Coronary artery (tissue), 2 donors: ENCODE measurements around the gene TNFRSF17.
A peak's percentile ranks its signal among the peaks of the same experiment; 100 is the strongest.
"Not testable (repeated sequence)": the region's sequence is repeated elsewhere in the genome, so short reads cannot be mapped to it uniquely, and the experiment has no call there.

Experiments
- DNase-seq: peaks from one replicate; pipeline ENCODE4 v3.0.0-alpha.2; 2017; ENCODE audit warnings: low spot score
- H3K27ac ChIP-seq, 2 donors: fragments of 200-600 bp; sonication (generic); one replicate each; pipeline ENCODE4 v1.5.1; 2016 to 2019
- H3K4me3 ChIP-seq: fragments of 200-600 bp; sonication (generic); 2 replicates; pipeline ENCODE4 v1.5.1; 2016; ENCODE audit warnings: mild to moderate bottlenecking, moderate library complexity
- CTCF ChIP-seq: fragments of 200-600 bp; sonication (generic); IDR thresholded peaks from one replicate; pipeline ENCODE4 v1.5.1; 2019; ENCODE audit warnings: antibody characterized with exemption

Gene TNFRSF17

GRCh38 chr16:11964761-11965551 is at the start of gene TNFRSF17:
Gene TNFRSF17, plus strand, starts transcription at chr16:11965210. Its CDS starts 115 bp downstream, at chr16:11965325.
- TF ChIP-seq CTCF = no peak
- H3K27ac ChIP-seq = no peak within 1 kb of the TSS
- no peak for DNase-seq
- no peak within 1 kb of the TSS for H3K4me3 ChIP-seq

GRCh38 chr16:11915644-11916523 is 49.1 kb upstream of the TNFRSF17 start, which contains the start of gene GSPT1:
Gene GSPT1, minus strand, starts transcription at chr16:11915956. Its CDS starts 236 bp downstream, at chr16:11915720.
- DNase-seq = peak; percentile 99
- no peak for TF ChIP-seq CTCF
- Histone ChIP-seq H3K27ac (peak within 1 kb of the TSS; percentile 79 to 91), H3K4me3 (peak within 1 kb of the TSS; percentile 87)

GRCh38 chr16:11916524-11917285 is 48.3 kb upstream of the TNFRSF17 start:
- Histone ChIP-seq H3K4me3 (peak overlapping the region; percentile 87), H3K27ac (peak overlapping the region; percentile 43 to 91)
- no peak for DNase-seq
- TF ChIP-seq CTCF = no peak

GRCh38 chr16:11924046-11924445 is 41.0 kb upstream of the TNFRSF17 start:
- not testable (repeated sequence) for H3K27ac ChIP-seq, H3K4me3 ChIP-seq, DNase-seq

GRCh38 chr16:11927350-11927749 is 37.7 kb upstream of the TNFRSF17 start:
- DNase-seq, H3K27ac ChIP-seq, H3K4me3 ChIP-seq: not testable (repeated sequence)

- H3K27ac ChIP-seq, H3K4me3 ChIP-seq, DNase-seq: not testable (repeated sequence)
These were observed 23.1 kb upstream of the TNFRSF17 start, which contains the start of gene NPIPB2 for GRCh38 chr16:11941945-11942344. Gene NPIPB2, minus strand, starts transcription at chr16:11942045. Its CDS starts 0 bp downstream, at chr16:11942045.

- Histone ChIP-seq H3K27ac (no peak overlapping the region), H3K4me3 (no peak overlapping the region)
- no peak for TF ChIP-seq CTCF
- no peak for DNase-seq
These were observed 18.6 kb upstream of the TNFRSF17 start for GRCh38 chr16:11946433-11946832.

GRCh38 chr16:11948819-11949218 is 16.2 kb upstream of the TNFRSF17 start:
- H3K27ac ChIP-seq = no peak overlapping the region
- no peak overlapping the region for H3K4me3 ChIP-seq
- no peak for DNase-seq
- TF ChIP-seq CTCF = no peak
